Sigmoid colon (tissue), 7 donors: ENCODE data around the gene PRKAB2. TPM values are rescaled to one million over a fixed set of nuclear protein-coding genes. Genes with fewer than 3 reads are reported as not detected.
"Not testable (repeated sequence)": the region's sequence is repeated elsewhere in the genome, so short reads cannot be mapped to it uniquely, and the experiment has no call there.

Source experiments
- DNase-seq: peaks from one replicate; pipeline ENCODE4 v3.0.0-alpha.2; 2019
- H3K27ac ChIP-seq, 4 donors: fragments of 200-600 bp; sonication (generic); one replicate each; pipeline ENCODE4 v1.5.1; 2016 to 2019; ENCODE audit warnings: mild to moderate bottlenecking in 1 of 4
- H3K27me3 ChIP-seq, 3 donors: fragments of 200-600 bp; sonication (generic); one replicate each; pipeline ENCODE4 v1.5.1; 2019; ENCODE audit warnings: mild to moderate bottlenecking in 1 of 3
- H3K36me3 ChIP-seq, 4 donors: fragments of 200-600 bp; sonication (generic); one replicate each; pipeline ENCODE4 v1.5.1; 2016 to 2019
- H3K4me1 ChIP-seq, 4 donors: fragments of 200-600 bp; sonication (generic); one replicate each; pipeline ENCODE4 v1.5.1; 2017 to 2019
- H3K4me3 ChIP-seq, 4 donors: fragments of 200-600 bp; sonication (generic); one replicate each; pipeline ENCODE4 v1.5.1; 2017 to 2019; ENCODE audit warnings: mild to moderate bottlenecking in 2 of 4, moderate library complexity in 1 of 4
- H3K9me3 ChIP-seq, 4 donors: fragments of 200-600 bp in 3 of 4; sonication (generic) in 3 of 4; one replicate each; pipeline versions ENCODE4 v1.5.1 to v1.6.1; 2013 to 2019
- CTCF ChIP-seq, 4 experiments: fragments of 450-650 bp in 3 of 4; fragments of 200-600 bp in 1 of 4; IDR thresholded peaks; one replicate each; pipeline ENCODE4 v1.5.1; 2016 to 2019; ENCODE audit warnings: antibody characterized with exemption in 4 of 4, mild to moderate bottlenecking in 3 of 4, moderate library complexity in 2 of 4
- EP300 ChIP-seq, 4 donors: sonication (generic); formaldehyde crosslinking; IDR thresholded peaks; one replicate each; pipeline ENCODE4 v1.6.1; 2017; ENCODE audit warnings: antibody characterized with exemption in 4 of 4
- POLR2A ChIP-seq, 2 donors: fragments of 450-650 bp; IDR thresholded peaks; one replicate each; pipeline ENCODE4 v1.6.1; 2016; ENCODE audit warnings: antibody characterized with exemption in 2 of 2, mild to moderate bottlenecking in 2 of 2, moderate library complexity in 2 of 2
- POLR2AphosphoS5 ChIP-seq, 4 donors: sonication (generic); formaldehyde crosslinking; IDR thresholded peaks; one replicate each; pipeline ENCODE4 v1.6.1; 2017; ENCODE audit warnings: antibody characterized with exemption in 4 of 4
- WGBS, 2 donors: extraction: QIAGEN DNeasy Blood & Tissue Kit; methylation state at CpG; one replicate each; pipeline ENCODE4 v1.1.7; 2013; 5-methylcytosine and 5-hydroxymethylcytosine counted together
- intact Hi-C: fragments of 100-400 bp; cut with DNase I; formaldehyde crosslinking; loops from one replicate; pipeline ENCODE4 v1.15.1; 2023
- polyA plus RNA-seq, 3 donors: library from polyadenylated mRNA; stranded (reverse); fragments of 200-250 nt; gene quantifications; one replicate each; pipeline ENCODE4 v1.2.3, GENCODE V29; 2013
- total RNA-seq, 4 donors: library from RNA; depleted of rRNA; stranded (reverse); fragments of >200 nt; gene quantifications; one replicate each; pipeline ENCODE4 v1.1.0, GENCODE V29; 2016
- donor health status: healthy with polysubstance abuse.
- donor health status: Bipolar disorder and iron deficiency.
- donor health status: healthy.

PRKAB2 gene
- total and polyA plus RNA-seq, 7 donors = 5.4 to 40.3 (median 33.5) TPM

- Histone ChIP-seq H3K9me3 (no peaks in the 10 kb centered on the region), H3K4me1 (no peaks in the 10 kb centered on the region), H3K27ac (no peak overlapping the region), H3K4me3 (no peak overlapping the region), H3K36me3 (peaks cover 22 to 77% (median 38%) of the 10 kb centered on the region in 4 donors), H3K27me3 (no peaks in the 10 kb centered on the region)
- 95% methylated on average over 3 of the region's 3 CpGs for WGBS, 2 donors
- no peak for DNase-seq
- intact Hi-C loops = no loop called here
- TF ChIP-seq EP300 (IDR thresholded peaks at IDR 0.05) = no peak
- TF ChIP-seq POLR2A (IDR thresholded peaks at IDR 0.05) = no peak
- TF ChIP-seq POLR2AphosphoS5 (IDR thresholded peaks at IDR 0.05) = no peak
- TF ChIP-seq CTCF (IDR thresholded peaks at IDR 0.05) = no peak
Observed at GRCh38 chr1:147156642-147157041, 15.6 kb downstream of the PRKAB2 start.

- WGBS, 2 donors = 70 to 89% methylated on average over 3 of the region's 3 CpGs
- no peaks in the 10 kb centered on the region for H3K9me3 ChIP-seq
- H3K4me3 ChIP-seq = no peak overlapping the region
- intact Hi-C loops = no loop called here
- H3K4me1 ChIP-seq = no peaks in the 10 kb centered on the region
- H3K27ac ChIP-seq = no peak overlapping the region
- no peak for DNase-seq
- H3K36me3 ChIP-seq = peaks cover 0 to 39% (median 13%) of the 10 kb centered on the region in 4 donors
- TF ChIP-seq POLR2AphosphoS5 (IDR thresholded peaks at IDR 0.05) (no peak), POLR2A (IDR thresholded peaks at IDR 0.05) (no peak), CTCF (IDR thresholded peaks at IDR 0.05) (no peak), EP300 (IDR thresholded peaks at IDR 0.05) (no peak)
- no peaks in the 10 kb centered on the region for H3K27me3 ChIP-seq
Observed at GRCh38 chr1:147152772-147153171, 19.5 kb downstream of the PRKAB2 start.

GRCh38 chr1:147151244-147151643, 21.0 kb downstream of the PRKAB2 start:
- no peaks in the 10 kb centered on the region for H3K4me1 ChIP-seq
- H3K4me3 ChIP-seq = no peak overlapping the region
- no peaks in the 10 kb centered on the region for H3K9me3 ChIP-seq
- intact Hi-C loops = no loop called here
- H3K36me3 ChIP-seq = peaks cover 0 to 26% (median 11%) of the 10 kb centered on the region in 4 donors
- no peaks in the 10 kb centered on the region for H3K27me3 ChIP-seq
- WGBS, 2 donors = 96 to 98% methylated on average over 1 of the region's 1 CpG
- no peak for DNase-seq
- no peak overlapping the region for H3K27ac ChIP-seq
- no peak for TF ChIP-seq CTCF (IDR thresholded peaks at IDR 0.05)
- TF ChIP-seq POLR2AphosphoS5 (IDR thresholded peaks at IDR 0.05) = no peak

- no peak for DNase-seq
- Histone ChIP-seq H3K27ac (no peak overlapping the region), H3K9me3 (no peaks in the 10 kb centered on the region), H3K4me3 (no peak overlapping the region), H3K36me3 (no peaks in the 10 kb centered on the region), H3K4me1 (no peaks in the 10 kb centered on the region), H3K27me3 (no peaks in the 10 kb centered on the region)
- intact Hi-C loops = no loop called here
- WGBS, 2 donors = 89 to 91% methylated on average over 2 of the region's 2 CpGs
- TF ChIP-seq EP300 (IDR thresholded peaks at IDR 0.05) = no peak
- TF ChIP-seq CTCF (IDR thresholded peaks at IDR 0.05) = no peak
- no peak for TF ChIP-seq POLR2A (IDR thresholded peaks at IDR 0.05)
- no peak for TF ChIP-seq POLR2AphosphoS5 (IDR thresholded peaks at IDR 0.05)
Observed at GRCh38 chr1:147142886-147143285, 29.4 kb downstream of the PRKAB2 start.

GRCh38 chr1:147130721-147131120, 41.5 kb downstream of the PRKAB2 start:
- H3K4me1 ChIP-seq, H3K36me3 ChIP-seq, H3K4me3 ChIP-seq, intact Hi-C loops, DNase-seq, H3K27ac ChIP-seq, H3K27me3 ChIP-seq, H3K9me3 ChIP-seq: not testable (repeated sequence)
- 75 to 84% methylated on average over 1 of the region's 1 CpG for WGBS, 2 donors
